22Rv1 (cell line): ENCODE data around the gene SAMD11.

Experiments used
- CTCF ChIP-seq: fragments of 450-650 bp; IDR thresholded peaks from 2 replicates; pipeline ENCODE4 v1.5.1; 2017; ENCODE audit warnings: mild to moderate bottlenecking
- ZFX ChIP-seq: fragments of 450-650 bp; IDR thresholded peaks from 2 replicates; pipeline ENCODE4 v1.6.1; 2017; ENCODE audit warnings: antibody characterized with exemption, borderline replicate concordance

- TF ChIP-seq CTCF, result no peak
- no peak for TF ChIP-seq ZFX
Observed at GRCh38 chr1:927234-927633, 3.5 kb downstream of the SAMD11 start.
